OCI-M1 (cell line): ENCODE data around the gene TRIM31.
"Not testable (repeated sequence)": the region's sequence is repeated elsewhere in the genome, so short reads cannot be mapped to it uniquely, and the experiment has no call there.

ENCODE experiments used
- DNase-seq: peaks from one replicate; lab custom pipeline; 2025; lab: John Stamatoyannopoulos, UW

Gene TRIM31

DNA sequence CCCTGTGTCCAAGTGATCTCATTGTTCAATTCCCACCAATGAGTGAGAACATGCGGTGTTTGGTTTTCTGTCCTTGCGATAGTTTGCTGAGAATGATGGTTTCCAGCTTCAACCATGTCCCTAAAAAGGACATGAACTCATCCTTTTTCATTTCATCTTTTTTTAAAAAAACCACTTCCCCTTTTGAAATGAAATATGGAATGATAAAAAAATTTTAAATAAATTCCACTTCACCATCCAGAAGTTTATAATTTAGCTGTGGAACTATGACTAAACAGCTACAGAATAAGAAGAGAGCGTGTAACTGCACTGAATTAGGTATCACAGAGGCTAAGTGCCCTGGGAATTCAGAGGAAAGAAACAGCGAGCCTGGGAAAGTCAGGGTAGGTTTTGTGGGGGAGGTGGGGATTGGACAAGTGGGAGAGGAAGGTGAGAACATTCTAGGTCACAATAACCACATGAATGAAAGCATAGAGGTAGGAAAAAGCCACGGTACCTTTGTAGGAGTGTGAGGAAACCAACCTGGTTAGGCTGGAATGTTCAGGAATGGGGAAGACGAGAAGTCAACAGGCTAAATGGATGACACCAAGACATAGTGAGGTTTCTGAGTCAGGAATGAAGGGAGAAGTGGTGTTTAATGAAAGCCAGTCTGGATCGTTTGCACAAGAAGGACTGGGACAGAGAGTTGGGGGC lies 37.1 kb upstream of the TRIM31 start:
- peak; percentile 38 for DNase-seq

DNA sequence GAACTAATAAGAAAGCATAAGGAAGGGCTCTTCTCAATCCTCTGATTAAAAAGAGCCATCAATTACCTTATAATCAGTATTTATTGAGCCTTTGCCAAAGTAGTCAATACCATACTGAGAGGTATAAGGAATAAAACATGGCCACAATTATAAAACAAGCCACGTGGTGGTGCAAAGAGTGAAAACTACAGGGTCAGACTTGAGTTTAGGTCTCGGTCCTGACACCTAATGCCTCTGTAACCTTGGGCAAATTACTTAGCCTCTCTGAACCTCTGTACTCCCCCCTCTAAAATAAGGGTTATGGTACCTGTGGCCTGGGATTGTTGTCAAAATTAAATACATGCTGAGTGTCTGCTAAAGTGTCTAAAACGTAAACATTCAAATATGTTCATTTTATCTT lies 36.3 kb upstream of the TRIM31 start:
- DNase-seq: peak; percentile 35

DNA sequence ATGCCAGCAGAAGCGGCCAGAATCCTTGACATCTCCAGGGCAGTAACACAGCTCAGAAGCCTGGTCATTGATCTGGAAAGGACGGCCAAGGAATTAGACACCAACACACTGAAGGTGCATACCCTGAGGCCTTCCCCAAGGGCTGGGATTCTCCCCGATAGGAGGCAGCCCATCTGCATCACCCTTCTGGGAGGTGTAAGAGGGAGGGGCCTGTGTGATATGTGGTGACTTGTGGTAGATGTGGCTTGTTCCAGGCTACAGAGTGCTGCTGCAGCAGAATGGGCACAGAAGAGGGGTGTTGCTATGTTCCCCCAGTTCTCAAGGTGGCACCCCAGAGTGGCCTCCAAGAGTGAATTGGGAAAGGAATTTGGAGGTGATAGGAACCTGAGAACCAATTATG lies 34.2 kb upstream of the TRIM31 start:
- no peak for DNase-seq

DNA sequence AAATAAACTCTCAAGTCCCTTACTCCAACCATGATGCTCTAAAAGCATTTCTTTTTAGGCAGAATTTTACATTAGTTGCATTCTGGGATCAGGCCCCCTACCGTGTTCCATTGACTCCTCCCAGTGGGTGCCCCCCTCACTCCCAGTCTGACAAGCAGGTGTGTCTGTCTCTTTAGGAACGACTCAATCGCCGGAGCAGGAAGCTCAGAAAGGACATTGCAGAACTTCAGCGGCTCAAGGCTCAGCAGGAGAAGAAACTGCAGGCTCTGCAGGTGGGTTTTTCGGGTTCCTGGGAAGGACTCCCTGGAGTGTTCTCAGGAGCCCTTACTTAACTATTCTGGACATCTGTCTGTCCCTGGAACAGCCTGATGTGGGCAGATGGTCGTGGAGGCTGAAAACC lies 32.9 kb upstream of the TRIM31 start:
- no peak for DNase-seq

DNA sequence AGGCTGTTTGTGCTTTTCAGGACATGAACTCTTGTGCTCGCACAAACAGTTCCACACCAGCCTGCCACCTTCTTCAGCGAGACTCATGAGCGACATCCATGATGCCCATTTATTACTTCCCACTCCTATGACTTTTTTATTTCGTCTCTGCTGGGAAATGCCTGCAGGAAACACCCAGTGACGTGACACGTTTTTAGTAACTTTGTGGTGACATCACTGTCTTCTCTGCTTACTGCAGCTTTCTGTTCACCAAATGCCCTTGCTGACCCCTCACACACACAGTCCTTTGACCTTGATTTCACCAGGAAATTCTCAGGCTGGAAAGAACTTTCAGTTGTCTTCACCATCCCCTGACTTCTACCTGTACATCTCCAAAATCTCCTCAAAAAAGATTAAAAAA lies 31.9 kb upstream of the TRIM31 start:
- no peak for DNase-seq

DNA sequence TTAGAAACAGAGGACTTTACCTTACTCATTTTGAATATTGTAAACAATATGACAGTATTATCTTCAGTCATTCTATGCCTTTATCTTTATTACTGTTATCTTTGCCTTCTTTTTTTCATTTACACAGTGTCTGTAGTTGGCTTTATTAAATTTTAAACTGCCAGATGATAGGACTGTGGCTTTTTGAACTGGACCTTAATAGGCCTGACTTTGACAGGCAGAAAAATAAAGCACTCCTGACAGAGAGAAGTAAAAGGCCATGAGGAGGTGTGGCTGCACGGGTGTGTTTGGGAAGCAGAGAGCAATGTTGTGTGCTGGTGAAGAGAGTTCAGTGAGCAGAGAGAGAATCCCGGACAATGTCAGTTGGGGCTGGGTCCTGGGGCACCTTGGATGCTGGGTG lies 30.9 kb upstream of the TRIM31 start:
- DNase-seq: no peak

DNA sequence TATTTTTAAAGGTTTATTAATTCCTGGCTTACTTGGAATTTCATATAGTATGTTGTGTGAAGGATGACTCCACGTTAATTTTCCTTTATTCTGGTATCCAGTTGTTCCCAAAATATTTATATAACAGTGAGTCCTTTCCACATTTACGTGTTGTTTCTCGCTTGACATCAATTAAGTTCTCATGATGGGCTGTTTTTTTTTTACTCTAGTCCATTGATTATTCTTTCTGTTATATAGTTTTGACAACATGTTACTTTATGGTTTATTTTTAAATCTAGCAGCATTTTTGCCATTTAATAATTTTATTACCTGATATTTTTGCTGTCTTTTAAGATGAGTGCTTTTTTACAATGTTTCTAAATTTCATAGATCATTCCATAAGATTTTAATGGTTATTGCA lies 29.8 kb upstream of the TRIM31 start:
- DNase-seq: no peak

DNA sequence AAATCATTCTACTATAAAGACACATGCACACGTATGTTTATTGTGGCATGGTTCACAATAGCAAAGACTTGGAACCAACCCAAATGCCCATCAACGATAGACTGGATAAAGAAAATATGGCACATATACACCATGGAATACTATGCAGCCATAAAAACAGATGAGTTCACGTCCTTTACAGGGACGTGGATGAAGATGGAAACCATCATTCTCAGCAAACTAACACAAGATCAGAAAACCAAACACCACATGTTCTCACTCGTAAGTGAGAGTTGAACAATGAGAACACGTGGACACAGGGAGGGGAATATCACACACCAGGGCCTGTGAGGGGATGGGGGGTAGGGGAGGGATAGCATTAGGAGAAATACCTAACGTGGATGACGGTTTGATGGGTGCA lies 27.4 kb upstream of the TRIM31 start:
- DNase-seq: not testable (repeated sequence)

DNA sequence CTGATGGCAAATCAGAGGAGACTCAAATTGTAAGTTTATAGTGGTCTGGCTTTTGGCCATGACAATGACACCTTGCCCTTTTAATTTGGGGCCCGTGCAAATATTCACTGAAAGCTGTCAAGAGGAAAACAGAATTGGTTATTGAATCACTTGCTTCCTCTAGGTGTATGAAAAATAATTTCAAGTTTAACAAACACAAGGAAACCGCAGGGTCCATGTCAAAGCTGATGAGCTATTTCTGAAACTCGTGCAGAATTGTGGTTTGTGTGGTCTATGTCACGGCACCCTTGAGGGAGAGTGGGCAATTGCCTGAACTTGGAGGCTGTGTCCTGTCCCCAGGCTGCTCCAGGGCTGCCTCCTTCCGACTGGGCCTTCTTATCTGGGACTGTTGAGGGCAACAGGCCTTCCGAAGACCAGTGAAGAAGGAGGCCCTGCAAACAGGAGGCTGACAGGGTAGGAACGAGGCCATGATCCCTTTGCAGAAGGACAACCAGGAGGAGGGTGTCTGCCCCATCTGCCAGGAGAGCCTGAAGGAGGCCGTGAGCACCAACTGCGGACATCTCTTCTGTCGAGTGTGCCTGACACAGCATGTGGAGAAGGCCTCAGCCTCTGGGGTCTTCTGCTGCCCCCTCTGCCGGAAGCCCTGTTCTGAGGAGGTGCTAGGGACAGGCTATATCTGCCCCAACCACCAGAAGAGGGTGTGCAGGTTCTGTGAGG lies 23.8 kb upstream of the TRIM31 start:
- peak; percentile 60 for DNase-seq

DNA sequence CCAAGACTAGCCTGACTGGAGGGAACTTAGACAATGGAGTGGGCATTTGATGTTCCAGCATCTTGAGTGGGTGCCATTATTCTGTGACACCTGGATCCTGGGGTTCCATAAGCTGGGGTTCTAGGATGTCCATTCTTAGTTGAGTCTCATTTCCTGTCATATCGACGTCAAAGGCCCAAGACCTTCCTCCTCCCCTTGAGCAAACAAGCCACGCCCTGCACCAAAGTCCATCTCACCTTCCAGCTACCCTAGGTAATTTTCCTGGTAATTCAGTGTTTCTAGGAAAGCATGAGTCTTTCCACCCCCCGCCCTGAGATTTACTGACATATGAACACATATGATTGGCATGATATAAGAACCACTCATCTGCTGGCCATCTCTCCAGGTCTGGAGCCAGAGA lies 22.9 kb upstream of the TRIM31 start, which contains the start of gene TRIM40:
TRIM40 (plus strand) TSS at position 384 of the 400 bp plus-strand sequence. CDS start 897 bp downstream, outside the sequence.
- DNase-seq: no peak

DNA sequence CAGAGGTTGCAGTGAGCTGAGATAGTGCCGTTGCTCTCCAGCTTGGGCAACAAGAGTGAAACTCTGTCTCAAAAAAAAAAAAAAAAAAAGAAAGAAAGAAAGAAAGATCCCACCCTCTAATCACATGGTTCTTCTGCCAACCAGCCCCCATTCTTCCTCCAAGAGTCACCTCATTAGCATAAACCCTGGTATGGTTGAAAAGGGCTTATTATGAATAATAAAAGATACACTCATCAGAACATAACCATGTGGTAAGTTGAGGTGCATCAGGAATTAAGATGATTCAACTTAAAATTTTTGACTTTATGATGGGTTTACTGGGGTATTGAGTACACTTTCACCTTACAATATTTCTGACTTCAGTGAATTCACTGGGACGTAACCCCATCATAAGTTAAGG lies 22.3 kb upstream of the TRIM31 start:
- no peak for DNase-seq

DNA sequence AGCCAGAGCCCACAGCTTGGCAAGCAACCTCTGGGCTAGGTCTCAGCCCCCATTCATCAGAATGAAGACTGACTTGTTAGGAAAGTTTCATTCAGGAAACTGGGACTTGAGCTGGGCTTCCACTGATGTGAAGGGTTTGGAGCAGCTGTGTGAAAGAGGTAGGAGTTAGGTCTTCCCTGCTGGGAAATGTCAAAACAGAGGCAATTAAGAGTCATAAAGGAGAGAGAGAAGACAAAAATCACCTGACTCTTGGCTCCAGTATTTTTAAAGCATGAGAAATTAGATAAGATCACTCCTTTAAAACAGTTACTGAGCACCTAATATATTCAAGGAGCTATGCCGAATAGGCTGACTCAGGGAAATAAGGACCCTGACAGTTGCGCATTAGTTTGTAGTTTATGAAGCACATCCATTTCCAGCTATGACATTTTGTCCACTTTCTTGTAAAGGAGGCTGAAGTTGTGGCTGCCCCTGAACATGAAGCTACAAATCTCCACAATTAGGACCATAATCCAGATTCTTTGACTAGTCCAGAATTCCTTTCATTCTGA lies 19.1 kb upstream of the TRIM31 start:
- DNase-seq: no peak

DNA sequence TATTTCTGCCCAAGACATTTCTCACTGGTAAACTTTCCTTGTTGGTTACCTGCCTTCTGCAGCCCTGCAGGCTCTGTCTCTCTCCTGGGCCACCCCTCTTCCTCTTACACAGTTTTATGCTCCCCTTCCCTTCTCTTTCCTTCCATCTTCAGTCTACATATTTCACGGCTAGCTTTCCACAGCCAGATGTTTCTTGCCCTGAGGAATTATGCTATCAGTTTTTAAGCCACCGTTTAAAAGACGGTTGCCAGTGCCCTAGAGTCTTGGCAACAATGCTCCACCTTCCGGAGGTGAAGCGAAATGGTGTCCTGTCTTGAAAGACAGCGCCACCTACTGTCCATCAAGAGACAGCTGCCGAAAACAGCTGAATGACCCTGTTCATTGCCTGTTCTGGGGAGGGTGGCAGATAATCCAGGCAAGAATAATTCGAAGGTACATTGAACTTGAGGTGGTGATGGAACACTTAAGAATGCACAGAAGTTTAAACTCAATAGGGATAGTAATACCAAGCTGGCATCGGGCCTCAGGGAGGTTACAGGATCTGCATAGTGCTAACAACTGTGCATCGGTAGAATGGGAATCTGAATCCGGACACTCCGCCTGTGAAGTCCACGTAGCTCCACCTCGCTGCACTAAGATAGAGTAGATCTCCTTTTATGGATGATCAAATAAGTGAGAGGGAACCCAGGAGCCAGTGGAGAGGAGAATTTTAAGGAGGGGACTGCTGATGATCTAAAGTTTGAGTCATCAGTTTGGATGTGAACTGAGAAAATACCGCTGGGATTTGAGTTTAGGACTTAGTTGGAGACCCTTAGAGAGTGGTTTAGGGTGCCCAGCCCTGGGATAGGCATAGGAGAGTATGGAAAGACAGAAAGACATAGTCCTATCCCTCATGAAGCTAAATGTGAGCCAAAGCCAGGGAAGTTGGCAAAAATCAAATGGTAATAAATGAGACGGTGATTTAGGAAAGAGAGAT lies 18.3 kb upstream of the TRIM31 start:
- peak; percentile 92 for DNase-seq

DNA sequence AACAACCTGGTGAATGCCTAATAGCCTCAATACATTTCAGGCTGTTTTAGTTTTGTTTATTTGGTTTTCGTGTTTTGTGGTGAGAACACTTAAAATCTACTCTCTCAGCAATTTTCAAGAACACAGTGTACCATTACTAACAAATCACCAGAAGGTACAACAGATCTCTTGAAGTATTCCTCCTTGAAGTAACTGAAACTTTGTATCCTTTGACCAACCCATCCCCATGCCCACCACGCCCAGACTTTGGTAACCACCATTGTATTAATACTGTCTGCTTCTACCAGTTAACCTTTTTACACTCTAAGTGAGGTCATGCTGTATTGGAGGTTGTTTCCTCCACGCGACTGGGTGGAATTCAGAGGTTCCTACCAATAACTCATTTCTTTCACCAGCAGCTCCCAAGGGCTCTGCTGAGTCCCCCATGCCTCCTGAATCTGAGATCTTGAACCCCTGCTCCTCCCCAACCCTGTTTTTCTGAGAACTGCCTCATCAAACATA lies 17.3 kb upstream of the TRIM31 start:
- DNase-seq: no peak

DNA sequence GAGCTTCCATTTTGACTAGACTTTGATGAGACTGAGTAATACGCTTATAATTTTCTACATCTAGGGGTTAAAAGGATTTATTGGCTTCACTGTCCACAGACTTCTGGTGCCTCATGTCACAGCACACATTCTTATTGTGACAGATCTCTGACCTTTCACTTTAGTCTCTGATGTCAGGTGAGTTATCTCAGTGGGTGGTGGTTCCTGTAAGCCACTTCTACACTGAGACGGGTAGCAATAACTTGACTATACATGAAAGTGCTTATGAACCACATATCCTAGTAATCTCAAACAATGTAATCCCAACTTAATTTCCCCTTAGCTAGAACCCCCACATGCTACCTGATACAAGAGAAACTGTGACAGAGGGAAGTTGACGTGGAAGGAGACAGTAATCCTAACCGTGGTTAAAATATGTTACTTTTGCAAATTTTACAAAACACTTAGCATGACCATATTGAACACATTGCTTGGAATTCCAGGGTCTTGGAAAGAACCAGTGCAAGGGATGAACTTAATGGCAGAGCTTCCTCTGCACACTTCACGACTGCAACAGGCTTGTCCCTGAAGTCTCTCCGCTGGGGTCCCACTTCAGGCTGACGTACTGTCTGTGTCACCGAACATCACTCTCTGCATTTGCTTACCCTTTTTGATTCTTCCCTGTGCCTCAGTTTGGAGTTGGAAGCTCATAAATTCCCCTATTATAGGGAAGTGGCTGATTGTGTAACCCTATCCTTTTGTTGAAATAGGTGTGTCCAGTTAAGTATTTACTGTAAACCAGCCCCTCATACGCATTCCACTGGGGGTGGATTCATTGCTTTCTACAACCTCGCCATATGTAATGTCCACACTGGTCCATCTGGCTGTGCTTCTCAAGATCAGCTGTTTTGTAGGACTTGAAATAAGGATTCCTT lies 16.6 kb upstream of the TRIM31 start:
- peak; percentile 12 for DNase-seq

DNA sequence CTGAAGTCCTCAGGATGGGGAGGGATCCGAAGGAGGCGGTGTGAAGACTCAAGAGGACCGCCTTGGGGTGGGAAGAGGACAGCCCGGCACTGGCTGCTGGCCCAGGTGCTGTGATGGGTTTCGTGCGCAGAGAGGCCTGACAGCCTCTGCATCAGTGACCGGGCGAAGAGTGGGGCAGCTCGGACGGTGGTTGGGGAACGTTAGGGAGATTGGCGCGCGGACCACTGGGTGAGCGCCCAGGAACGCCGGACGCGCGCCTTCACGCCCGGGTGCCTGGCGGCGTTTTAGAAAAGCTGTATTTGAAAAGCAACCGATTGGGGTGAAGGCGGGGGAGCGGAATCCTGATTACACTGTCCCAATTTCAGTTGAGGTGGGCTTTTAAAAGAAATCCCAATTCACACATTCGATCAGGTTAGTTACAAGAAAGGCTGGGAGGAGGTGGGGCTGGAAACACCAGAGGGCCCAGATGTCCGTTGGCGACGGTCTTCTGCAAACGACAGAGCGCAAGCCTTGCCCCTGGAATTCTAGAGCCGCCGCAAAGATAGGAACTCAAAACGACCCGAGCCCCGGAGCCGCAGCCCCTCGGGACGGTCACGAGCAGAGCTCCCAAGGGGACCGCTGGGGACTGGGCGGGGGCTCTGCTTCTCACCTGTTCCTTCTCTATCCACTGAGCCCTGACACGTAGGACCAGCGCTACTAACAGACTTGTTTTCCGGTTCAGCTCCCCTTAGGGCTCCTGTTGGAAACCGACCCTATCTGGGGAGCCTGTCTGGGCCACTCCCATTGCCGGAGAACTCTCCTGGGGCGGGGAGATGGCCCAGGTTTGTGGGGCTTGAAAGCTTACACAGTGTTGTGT lies 14.6 kb upstream of the TRIM31 start:
- no peak for DNase-seq

DNA sequence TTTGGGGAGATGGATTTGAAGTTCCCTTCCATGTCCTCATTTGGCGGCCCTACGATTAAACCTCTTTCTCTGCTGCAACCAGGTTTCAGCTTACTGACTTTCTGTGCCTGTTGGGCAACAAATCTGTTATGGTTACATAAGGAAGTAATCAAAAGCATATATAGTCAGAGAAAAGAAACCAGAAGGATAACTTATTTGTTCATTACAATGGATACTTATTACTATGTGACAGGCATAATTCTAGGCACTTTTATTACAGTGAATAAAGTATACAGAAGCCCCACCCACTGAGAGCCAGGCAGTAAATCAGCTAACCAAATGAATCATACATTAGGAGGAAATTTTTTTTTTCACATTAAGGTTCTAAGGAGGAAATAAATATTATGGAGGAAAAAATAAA lies 9.6 kb upstream of the TRIM31 start:
- DNase-seq: no peak

DNA sequence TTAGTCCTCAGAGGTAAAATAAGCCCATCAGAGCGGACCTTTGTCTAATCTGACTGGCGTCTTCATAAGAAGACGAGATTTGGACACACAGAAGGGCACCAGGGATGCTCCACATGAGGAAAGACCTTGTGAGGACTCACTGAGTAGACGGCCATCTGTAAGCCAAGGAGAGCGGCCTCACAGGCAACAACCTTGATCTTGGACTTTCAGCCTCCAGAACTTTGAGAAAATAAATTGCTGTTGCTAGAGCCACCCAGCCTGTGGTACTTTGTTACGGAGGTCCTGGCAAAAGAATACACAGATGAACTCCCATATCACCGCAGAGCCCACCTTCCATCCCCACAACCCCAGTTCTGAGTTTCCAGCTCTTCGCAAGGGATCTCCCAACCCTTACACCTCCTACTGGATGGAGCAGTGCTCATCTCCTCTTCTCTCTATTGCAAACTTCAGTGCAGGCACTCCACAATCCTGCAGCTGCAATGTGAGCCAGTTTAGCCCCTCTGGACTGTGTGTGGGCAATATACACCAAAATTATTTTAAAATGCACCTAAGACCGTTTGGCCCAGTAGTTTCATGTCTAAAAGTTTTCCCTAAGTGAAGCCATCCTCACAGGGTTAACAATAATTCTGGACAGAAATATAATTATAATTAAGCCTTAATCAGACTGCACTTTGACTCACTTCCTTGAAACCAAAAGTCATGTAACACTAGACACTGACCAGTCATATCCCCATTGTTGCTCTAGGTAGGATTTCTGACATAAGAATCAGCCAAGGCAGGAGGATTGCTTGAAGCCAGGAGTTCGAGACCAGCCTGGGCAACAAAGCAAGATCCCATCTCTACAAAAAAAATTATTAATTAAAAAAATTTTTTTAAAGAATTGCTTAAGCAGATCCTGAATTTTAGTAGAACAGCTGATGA lies 8.8 kb upstream of the TRIM31 start:
- DNase-seq: no peak

DNA sequence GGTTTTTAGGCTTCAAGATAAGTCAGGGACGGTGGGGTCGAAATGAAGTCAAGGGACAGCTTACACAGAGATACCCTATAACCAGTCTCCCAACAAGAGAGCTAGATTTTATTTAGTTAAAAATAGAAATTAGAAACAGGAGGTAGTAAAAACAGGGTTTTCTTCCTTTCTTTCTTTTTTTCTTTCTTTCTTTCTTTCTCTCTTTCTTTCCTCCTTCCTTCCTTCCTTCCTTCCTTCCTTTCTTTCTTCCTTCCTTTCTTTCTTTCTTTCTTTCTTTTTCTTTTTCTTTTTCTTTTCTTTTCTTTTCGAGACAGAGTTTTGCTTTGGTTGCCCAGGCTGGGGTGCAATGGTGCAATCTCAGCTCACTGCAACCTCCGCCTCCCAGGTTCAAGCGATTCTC lies 5.8 kb upstream of the TRIM31 start:
- not testable (repeated sequence) for DNase-seq
